NB4 (cell line): ENCODE measurements around the gene GRID1.

Experiments used
- CTCF ChIP-seq: IDR thresholded peaks from one replicate; pipeline ENCODE4 v1.5.1; 2012; ENCODE audit warnings: low read depth, low read length
- MAX ChIP-seq: IDR thresholded peaks from 2 replicates; pipeline ENCODE4 v1.6.1; 2011; ENCODE audit warnings: low read depth, low read length
- MYC ChIP-seq: IDR thresholded peaks from 2 replicates; pipeline ENCODE4 v1.6.1; 2011; ENCODE audit warnings: low read depth, low read length
- POLR2A ChIP-seq: IDR thresholded peaks from 2 replicates; pipeline ENCODE4 v1.6.1; 2011; ENCODE audit warnings: mild to moderate bottlenecking; ENCODE audit not compliant: insufficient read length; ENCODE audit errors: extremely low read depth

GRCh38 chr10:85959239-85959638 is 407.4 kb downstream of the GRID1 start:
- no peak for TF ChIP-seq CTCF
- no peak for TF ChIP-seq MYC
- no peak for TF ChIP-seq MAX
- TF ChIP-seq POLR2A = no peak
